HepG2 (cell line): ENCODE data around the gene CYTH1.

Experiments used
- EZH2 ChIP-seq: conservative IDR thresholded peaks from 2 replicates; pipeline ENCODE4 v1.6.1; 2012; ENCODE audit warnings: mild to moderate bottlenecking, low read depth, low read length, moderate library complexity
- FIP1L1 ChIP-seq: fragments of 200-400 bp; formaldehyde crosslinking; IDR thresholded peaks from 2 replicates; pipeline ENCODE4 v1.6.1; 2018; ENCODE audit warnings: low read depth, mild to moderate bottlenecking, low read length, moderate library complexity, borderline replicate concordance; ENCODE audit not compliant: insufficient read depth
- FOXA3 ChIP-seq: IDR thresholded peaks from 2 replicates; pipeline ENCODE4 v1.6.1; 2016; ENCODE audit warnings: missing genetic modification reagents, missing compliant biosample characterization
- FOXK1 ChIP-seq: sonication (generic); formaldehyde crosslinking; IDR thresholded peaks from 2 replicates; pipeline ENCODE4 v1.4.0; 2020; ENCODE audit warnings: low read depth, missing genetic modification reagents, borderline replicate concordance
- MAFF ChIP-seq: IDR thresholded peaks from 2 replicates; pipeline ENCODE4 v1.6.1; 2011; ENCODE audit warnings: low read depth, low read length, improper control_type of control experiment
- REPIN1 ChIP-seq: sonication (generic); formaldehyde crosslinking; IDR thresholded peaks from 2 replicates; pipeline ENCODE4 v1.8.0; 2022; ENCODE audit warnings: missing genetic modification reagents, low read depth, mild to moderate bottlenecking, borderline replicate concordance
- ZNF274 ChIP-seq: sonication (generic); formaldehyde crosslinking; IDR thresholded peaks from 2 replicates; pipeline ENCODE4 v1.5.1; 2020; ENCODE audit warnings: mild to moderate bottlenecking, missing genetic modification reagents
- ZSCAN29 ChIP-seq: sonication (generic); formaldehyde crosslinking; conservative IDR thresholded peaks from 2 replicates; pipeline ENCODE4 v1.4.0; 2020; ENCODE audit warnings: mild to moderate bottlenecking, missing genetic modification reagents
- TF ChIP-seq, protein P1 (sequence below): sonication (generic); formaldehyde crosslinking; IDR thresholded peaks from 2 replicates; pipeline ENCODE4 v1.4.0; 2020; ENCODE audit warnings: missing genetic modification reagents; ENCODE audit errors: not compliant biosample characterization

DNA sequence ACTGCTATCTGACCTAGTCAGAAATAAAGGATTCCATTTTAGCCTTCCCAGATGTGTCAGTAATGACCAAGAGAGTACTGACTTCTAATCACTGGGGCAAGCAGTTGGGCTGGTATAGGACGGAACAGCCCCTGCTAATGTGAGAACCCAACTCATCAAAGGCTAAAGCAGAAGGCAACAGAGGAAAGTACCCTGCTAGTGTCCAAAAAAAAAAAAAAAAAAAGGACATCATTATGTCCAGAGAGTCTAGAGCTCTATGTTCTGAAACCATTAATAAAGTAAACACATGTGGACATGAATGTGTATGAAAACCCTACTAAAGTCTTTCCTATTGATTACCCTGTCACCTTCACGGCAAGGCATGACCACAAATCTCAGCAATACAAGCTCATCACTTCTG, 85.0 kb downstream of the CYTH1 start:
- TF ChIP-seq FOXK1 (CRISPR knock-in tag) (no peak), MAFF (no peak), REPIN1 (CRISPR knock-in tag) (no peak), EZH2 (no peak), ZSCAN29 (CRISPR knock-in tag) (no peak), FOXA3 (CRISPR knock-in tag) (no peak), ZNF274 (CRISPR knock-in tag) (no peak), FIP1L1 (no peak)
- TF ChIP-seq, protein P1, sequence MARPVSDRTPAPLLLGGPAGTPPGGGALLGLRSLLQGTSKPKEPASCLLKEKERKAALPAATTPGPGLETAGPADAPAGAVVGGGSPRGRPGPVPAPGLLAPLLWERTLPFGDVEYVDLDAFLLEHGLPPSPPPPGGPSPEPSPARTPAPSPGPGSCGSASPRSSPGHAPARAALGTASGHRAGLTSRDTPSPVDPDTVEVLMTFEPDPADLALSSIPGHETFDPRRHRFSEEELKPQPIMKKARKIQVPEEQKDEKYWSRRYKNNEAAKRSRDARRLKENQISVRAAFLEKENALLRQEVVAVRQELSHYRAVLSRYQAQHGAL (CRISPR knock-in tag) = no peak
